ENCODE results near the gene ZDHHC14.
"Not testable (repeated sequence)": the region's sequence is repeated elsewhere in the genome, so short reads cannot be mapped to it uniquely, and the experiment has no call there.

Gene ZDHHC14

DNA sequence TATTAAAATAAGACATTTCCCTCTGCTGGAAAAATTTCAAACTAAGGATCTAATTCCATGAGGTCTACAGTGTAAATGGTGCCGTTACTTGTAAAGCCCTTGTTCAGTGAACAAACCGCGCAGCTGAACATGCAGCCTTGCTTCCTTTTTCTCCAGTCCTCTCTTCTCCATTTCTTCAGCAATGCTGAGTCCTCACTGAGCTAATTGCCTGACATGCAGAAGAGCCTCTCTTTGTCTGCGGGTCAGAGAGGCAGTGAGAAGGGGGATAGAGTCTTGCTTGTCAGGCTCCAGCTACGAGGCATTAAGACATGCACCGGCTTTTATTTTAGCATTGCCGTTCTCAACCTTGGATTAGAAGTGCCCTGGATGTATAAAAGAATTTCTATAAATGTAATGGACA lies 25.7 kb downstream of the ZDHHC14 start:
- Histone ChIP-seq H4K8ac (ENCODE audit: low read depth, low read length) (no peak overlapping the region), H3K4me3 (ENCODE audit: low read length) (no peak overlapping the region), H2BK120ac (ENCODE audit: low read depth, low read length) (no peak overlapping the region), H3K27ac (ENCODE audit: low read depth, low read length) (no peak overlapping the region), H3K79me2 (ENCODE audit: control insufficient read depth, insufficient read depth, low read length) (no peaks in the 10 kb centered on the region), H3K18ac (ENCODE audit: low read length) (no peak overlapping the region), H3K23ac (ENCODE audit: low read length) (no peak overlapping the region), H3K36me3 (ENCODE audit: control insufficient read depth, insufficient read depth, low read length) (no peaks in the 10 kb centered on the region), H3K9ac (ENCODE audit: low read length) (no peak overlapping the region), H3K4me1 (ENCODE audit: control insufficient read depth, low read depth, low read length) (no peaks in the 10 kb centered on the region), H3K27me3 (ENCODE audit: insufficient read depth, low read length, poor library complexity) (no peaks in the 10 kb centered on the region), H3K56ac (ENCODE audit: low read length) (no peak overlapping the region), H3K79me1 (ENCODE audit: low read length) (no peaks in the 10 kb centered on the region), H2BK5ac (ENCODE audit: low read length) (no peak overlapping the region), H4K5ac (ENCODE audit: low read length) (no peak overlapping the region), H3K4ac (ENCODE audit: low read depth, low read length) (no peak overlapping the region), H3K4me2 (ENCODE audit: low read length) (no peak overlapping the region), H2BK15ac (replicated peaks; ENCODE audit: low read depth) (no peak overlapping the region), H2AK5ac (ENCODE audit: low read length) (no peak overlapping the region)
- peak; percentile 15 for DNase-seq
- WGBS (ENCODE audit: extremely low coverage, insufficient coverage, low lambda C conversion rate) = no CpG with 5 or more reads among the region's 7 CpGs

DNA sequence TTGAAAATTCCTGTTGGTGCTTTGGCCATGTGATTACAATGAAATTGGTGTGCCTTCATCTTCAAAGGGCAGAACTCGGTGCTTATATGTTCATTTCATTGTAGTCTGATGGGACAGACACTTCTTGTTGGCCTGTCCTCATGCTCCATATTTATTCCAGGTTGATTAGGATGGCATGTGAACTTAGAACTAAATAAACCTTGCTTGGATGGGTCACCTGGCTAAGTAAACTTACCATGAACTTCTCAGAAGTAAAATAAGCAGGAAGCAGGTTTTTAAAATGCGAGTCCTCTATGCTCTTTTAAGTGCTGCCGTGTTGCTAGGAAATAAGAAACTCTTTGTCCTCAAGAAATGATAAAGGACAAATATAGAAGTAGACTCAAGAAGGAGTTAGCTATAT lies 26.7 kb downstream of the ZDHHC14 start:
- Histone ChIP-seq H3K4me1 (ENCODE audit: control insufficient read depth, low read depth, low read length) (no peaks in the 10 kb centered on the region), H3K23ac (ENCODE audit: low read length) (no peak overlapping the region), H3K4me3 (ENCODE audit: low read length) (no peak overlapping the region), H3K36me3 (ENCODE audit: control insufficient read depth, insufficient read depth, low read length) (no peaks in the 10 kb centered on the region), H3K79me1 (ENCODE audit: low read length) (no peaks in the 10 kb centered on the region), H3K4ac (ENCODE audit: low read depth, low read length) (no peak overlapping the region), H2BK15ac (replicated peaks; ENCODE audit: low read depth) (no peak overlapping the region), H3K27me3 (ENCODE audit: insufficient read depth, low read length, poor library complexity) (no peaks in the 10 kb centered on the region), H4K8ac (ENCODE audit: low read depth, low read length) (no peak overlapping the region), H3K79me2 (ENCODE audit: control insufficient read depth, insufficient read depth, low read length) (no peaks in the 10 kb centered on the region), H3K9ac (ENCODE audit: low read length) (no peak overlapping the region), H3K27ac (ENCODE audit: low read depth, low read length) (no peak overlapping the region), H3K18ac (ENCODE audit: low read length) (no peak overlapping the region), H2AK5ac (ENCODE audit: low read length) (no peak overlapping the region), H2BK120ac (ENCODE audit: low read depth, low read length) (no peak overlapping the region), H4K5ac (ENCODE audit: low read length) (no peak overlapping the region), H3K56ac (ENCODE audit: low read length) (no peak overlapping the region), H3K4me2 (ENCODE audit: low read length) (no peak overlapping the region), H2BK5ac (ENCODE audit: low read length) (no peak overlapping the region)
- DNase-seq = no peak
- WGBS (ENCODE audit: extremely low coverage, insufficient coverage, low lambda C conversion rate) = no CpG with 5 or more reads among the region's 3 CpGs

DNA sequence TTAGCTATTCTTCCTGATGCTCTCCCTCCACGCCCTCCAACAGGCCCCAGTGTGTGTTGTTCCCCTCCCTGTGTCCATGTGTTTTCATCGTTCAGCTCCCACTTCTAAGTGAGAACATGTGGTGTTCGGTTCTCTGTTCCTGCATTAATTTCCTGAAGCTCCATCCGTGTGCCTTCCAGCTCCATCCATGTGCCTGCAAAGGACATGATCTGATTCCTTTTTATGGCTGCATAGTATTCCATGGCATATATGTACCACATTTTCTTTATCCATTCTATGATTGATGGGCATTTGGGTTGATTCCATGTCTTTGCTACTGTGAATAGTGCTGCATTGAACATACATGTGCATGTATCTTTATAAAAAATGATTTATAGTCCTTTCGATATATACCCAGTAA lies 27.4 kb downstream of the ZDHHC14 start:
- H2BK15ac ChIP-seq (replicated peaks; ENCODE audit: low read depth); H3K56ac ChIP-seq (ENCODE audit: low read length); DNase-seq; H3K4me1 ChIP-seq (ENCODE audit: control insufficient read depth, low read depth, low read length); H2BK120ac ChIP-seq (ENCODE audit: low read depth, low read length); H3K4me2 ChIP-seq (ENCODE audit: low read length); H3K18ac ChIP-seq (ENCODE audit: low read length); H3K4ac ChIP-seq (ENCODE audit: low read depth, low read length); H4K8ac ChIP-seq (ENCODE audit: low read depth, low read length); H3K79me1 ChIP-seq (ENCODE audit: low read length); H3K27ac ChIP-seq (ENCODE audit: low read depth, low read length); H3K27me3 ChIP-seq (ENCODE audit: insufficient read depth, low read length, poor library complexity); H3K9ac ChIP-seq (ENCODE audit: low read length); H2AK5ac ChIP-seq (ENCODE audit: low read length); H4K5ac ChIP-seq (ENCODE audit: low read length); H3K23ac ChIP-seq (ENCODE audit: low read length); H3K36me3 ChIP-seq (ENCODE audit: control insufficient read depth, insufficient read depth, low read length); H2BK5ac ChIP-seq (ENCODE audit: low read length); H3K79me2 ChIP-seq (ENCODE audit: control insufficient read depth, insufficient read depth, low read length); H3K4me3 ChIP-seq (ENCODE audit: low read length): not testable (repeated sequence)
- WGBS (ENCODE audit: extremely low coverage, insufficient coverage, low lambda C conversion rate) = no CpG with 5 or more reads among the region's 5 CpGs

DNA sequence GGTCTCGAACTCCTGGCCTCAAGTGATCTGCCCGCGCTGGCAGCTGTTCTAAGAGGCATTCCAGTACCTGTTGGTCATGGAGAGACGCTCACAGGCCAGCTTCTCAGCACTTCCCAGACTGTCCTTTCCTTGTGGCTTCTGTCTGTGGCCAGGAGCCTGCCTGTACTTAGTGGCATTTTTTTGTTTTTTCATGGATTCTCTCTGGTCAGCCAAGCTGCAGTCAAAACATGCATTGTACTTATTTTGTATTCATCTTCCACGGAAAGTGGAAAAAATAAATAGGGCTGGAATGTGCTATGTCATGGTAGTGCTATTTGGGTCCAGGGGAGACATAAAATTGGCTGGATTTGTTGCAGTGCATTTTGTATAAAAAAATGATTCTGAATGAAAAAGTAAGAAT lies 29.1 kb downstream of the ZDHHC14 start:
- no CpG with 5 or more reads among the region's 5 CpGs for whole genome bisulfite sequencing (ENCODE audit: extremely low coverage, insufficient coverage, low lambda C conversion rate)
- H2AK5ac ChIP-seq (ENCODE audit: low read length) = no peak overlapping the region
- DNase-seq = no peak

DNA sequence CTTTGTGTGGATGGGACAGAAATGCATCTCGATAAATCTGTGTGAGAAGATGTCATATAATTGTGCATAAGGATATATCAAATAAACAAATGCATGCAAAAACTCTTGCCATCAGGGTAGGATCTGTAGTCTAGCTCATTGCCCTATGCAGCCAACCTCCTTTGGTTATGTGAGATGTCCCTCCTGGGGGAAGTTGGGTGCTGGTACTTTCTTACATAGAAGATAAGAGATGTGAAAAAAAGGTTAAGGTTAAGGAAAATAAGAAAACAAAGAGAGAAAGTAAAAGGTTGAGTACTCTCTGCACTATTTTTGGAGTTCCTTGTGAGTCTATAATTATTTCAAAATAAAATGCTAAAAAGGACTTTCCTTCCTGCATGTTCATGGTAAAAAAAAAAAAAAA lies 30.4 kb downstream of the ZDHHC14 start:
- DNase-seq = no peak
- Histone ChIP-seq H4K8ac (ENCODE audit: low read depth, low read length) (no peak overlapping the region), H3K27ac (ENCODE audit: low read depth, low read length) (no peak overlapping the region), H3K18ac (ENCODE audit: low read length) (no peak overlapping the region), H3K4me3 (ENCODE audit: low read length) (no peak overlapping the region), H3K27me3 (ENCODE audit: insufficient read depth, low read length, poor library complexity) (no peaks in the 10 kb centered on the region), H3K4me2 (ENCODE audit: low read length) (no peak overlapping the region), H3K36me3 (ENCODE audit: control insufficient read depth, insufficient read depth, low read length) (no peaks in the 10 kb centered on the region), H3K79me1 (ENCODE audit: low read length) (no peaks in the 10 kb centered on the region), H3K4me1 (ENCODE audit: control insufficient read depth, low read depth, low read length) (no peaks in the 10 kb centered on the region), H2BK120ac (ENCODE audit: low read depth, low read length) (no peak overlapping the region), H3K56ac (ENCODE audit: low read length) (no peak overlapping the region), H2BK15ac (replicated peaks; ENCODE audit: low read depth) (no peak overlapping the region), H2AK5ac (ENCODE audit: low read length) (no peak overlapping the region), H3K79me2 (ENCODE audit: control insufficient read depth, insufficient read depth, low read length) (no peaks in the 10 kb centered on the region), H4K5ac (ENCODE audit: low read length) (no peak overlapping the region), H2BK5ac (ENCODE audit: low read length) (no peak overlapping the region), H3K9ac (ENCODE audit: low read length) (no peak overlapping the region), H3K4ac (ENCODE audit: low read depth, low read length) (no peak overlapping the region), H3K23ac (ENCODE audit: low read length) (no peak overlapping the region)
- no CpG with 5 or more reads among the region's 1 CpG for WGBS (ENCODE audit: extremely low coverage, insufficient coverage, low lambda C conversion rate)

More for the DNA sequence above, 29.1 kb downstream of the ZDHHC14 start:
- no peak overlapping the region for H3K18ac ChIP-seq (ENCODE audit: low read length)
- no peaks in the 10 kb centered on the region for H3K79me2 ChIP-seq (ENCODE audit: control insufficient read depth, insufficient read depth, low read length)
- H3K23ac ChIP-seq (ENCODE audit: low read length) = no peak overlapping the region
- no peak overlapping the region for H3K4me2 ChIP-seq (ENCODE audit: low read length)
- H4K5ac ChIP-seq (ENCODE audit: low read length) = no peak overlapping the region
- H3K4me1 ChIP-seq (ENCODE audit: control insufficient read depth, low read depth, low read length) = no peaks in the 10 kb centered on the region
- H2BK5ac ChIP-seq (ENCODE audit: low read length) = no peak overlapping the region
- H3K36me3 ChIP-seq (ENCODE audit: control insufficient read depth, insufficient read depth, low read length) = no peaks in the 10 kb centered on the region
- no peak overlapping the region for H3K27ac ChIP-seq (ENCODE audit: low read depth, low read length)
- no peak overlapping the region for H3K4me3 ChIP-seq (ENCODE audit: low read length)
- no peak overlapping the region for H3K4ac ChIP-seq (ENCODE audit: low read depth, low read length)
- H3K79me1 ChIP-seq (ENCODE audit: low read length) = no peaks in the 10 kb centered on the region
- H2BK120ac ChIP-seq (ENCODE audit: low read depth, low read length) = no peak overlapping the region
- H3K56ac ChIP-seq (ENCODE audit: low read length) = no peak overlapping the region
- no peak overlapping the region for H2BK15ac ChIP-seq (replicated peaks; ENCODE audit: low read depth)
- H3K27me3 ChIP-seq (ENCODE audit: insufficient read depth, low read length, poor library complexity) = no peaks in the 10 kb centered on the region
- H3K9ac ChIP-seq (ENCODE audit: low read length) = no peak overlapping the region
- H4K8ac ChIP-seq (ENCODE audit: low read depth, low read length) = no peak overlapping the region

DNA sequence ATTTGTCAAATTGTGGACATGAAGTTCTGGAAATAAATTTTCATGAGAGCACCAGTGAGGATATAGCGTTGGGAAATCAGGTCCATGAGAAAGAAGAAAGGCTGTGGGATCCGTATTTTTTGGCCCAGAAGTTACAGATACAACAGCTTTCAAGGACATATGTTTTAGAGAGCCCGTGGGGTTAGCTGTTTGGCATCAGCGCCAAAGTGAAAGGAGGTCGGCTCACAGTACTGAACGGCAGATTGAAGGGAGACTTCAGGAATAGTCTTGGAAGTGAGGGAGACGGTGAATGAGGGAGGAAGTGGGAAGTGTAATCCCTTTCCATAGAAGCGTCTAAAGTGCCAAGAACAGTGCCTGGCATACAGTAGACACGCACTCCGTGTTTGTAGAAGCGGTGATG lies 31.8 kb downstream of the ZDHHC14 start:
- H2BK120ac ChIP-seq (ENCODE audit: low read depth, low read length) = no peak overlapping the region
- H3K4ac ChIP-seq (ENCODE audit: low read depth, low read length) = no peak overlapping the region
- H3K4me3 ChIP-seq (ENCODE audit: low read length) = no peak overlapping the region
- H3K79me1 ChIP-seq (ENCODE audit: low read length) = no peaks in the 10 kb centered on the region
- no peaks in the 10 kb centered on the region for H3K79me2 ChIP-seq (ENCODE audit: control insufficient read depth, insufficient read depth, low read length)
- no peak overlapping the region for H3K56ac ChIP-seq (ENCODE audit: low read length)
- no peak overlapping the region for H3K4me2 ChIP-seq (ENCODE audit: low read length)
- no peak overlapping the region for H2AK5ac ChIP-seq (ENCODE audit: low read length)
- H3K23ac ChIP-seq (ENCODE audit: low read length) = no peak overlapping the region
- no peak overlapping the region for H2BK5ac ChIP-seq (ENCODE audit: low read length)
- no CpG with 5 or more reads among the region's 11 CpGs for WGBS (ENCODE audit: extremely low coverage, insufficient coverage, low lambda C conversion rate)
- H4K8ac ChIP-seq (ENCODE audit: low read depth, low read length) = no peak overlapping the region
- H3K36me3 ChIP-seq (ENCODE audit: control insufficient read depth, insufficient read depth, low read length) = no peaks in the 10 kb centered on the region
- H3K9ac ChIP-seq (ENCODE audit: low read length) = no peak overlapping the region
- H3K27me3 ChIP-seq (ENCODE audit: insufficient read depth, low read length, poor library complexity) = no peaks in the 10 kb centered on the region
- DNase-seq = no peak
- no peaks in the 10 kb centered on the region for H3K4me1 ChIP-seq (ENCODE audit: control insufficient read depth, low read depth, low read length)
- H2BK15ac ChIP-seq (replicated peaks; ENCODE audit: low read depth) = no peak overlapping the region
- no peak overlapping the region for H3K18ac ChIP-seq (ENCODE audit: low read length)
- no peak overlapping the region for H4K5ac ChIP-seq (ENCODE audit: low read length)
- H3K27ac ChIP-seq (ENCODE audit: low read depth, low read length) = no peak overlapping the region

Measured in mesendoderm (in vitro differentiated cells).